WTC11 (cell line): ENCODE results near the gene SFTPA1. TPM values are rescaled to one million over a fixed set of nuclear protein-coding genes. Genes with fewer than 3 reads are reported as not detected.
"Not testable (repeated sequence)": the region's sequence is repeated elsewhere in the genome, so short reads cannot be mapped to it uniquely, and the experiment has no call there.

Source experiments
- ATAC-seq: fragments of 200-7000 bp; cut with Tn5 transposase; 2 replicates; pipeline ENCODE4 v1.10.0; 2021; ENCODE audit warnings: mild to moderate bottlenecking, moderate library complexity
- CTCF ChIA-PET: fragments of 300-600 bp; sonication (Branson Sonifier 250); formaldehyde crosslinking; loops from one replicate; lab custom pipeline; 2021; ENCODE audit warnings: antibody characterized with exemption; lab: Charles Lee
- POLR2A ChIA-PET: fragments of 350-600 bp; sonication (Branson Sonifier 250); formaldehyde crosslinking; loops from one replicate; lab custom pipeline; 2021; ENCODE audit warnings: antibody characterized with exemption; lab: Charles Lee
- DNase-seq: peaks from one replicate; pipeline ENCODE4 v3.0.0; 2021; ENCODE audit warnings: low spot score
- H3K27ac Mint-ChIP-seq: 2 replicates; pipeline ENCODE4 v1.8.0; 2021; ENCODE audit warnings: mixed read lengths
- H3K27me3 Mint-ChIP-seq: 2 replicates; pipeline ENCODE4 v1.8.0; 2021; ENCODE audit warnings: low read depth, mild to moderate bottlenecking, moderate library complexity, mixed read lengths
- H3K36me3 Mint-ChIP-seq: 2 replicates; pipeline ENCODE4 v1.8.0; 2021; ENCODE audit warnings: mixed read lengths
- H3K4me1 Mint-ChIP-seq: 2 replicates; pipeline ENCODE4 v1.8.0; 2022; ENCODE audit warnings: mixed read lengths
- H3K4me3 Mint-ChIP-seq: 2 replicates; pipeline ENCODE4 v1.8.0; 2021; ENCODE audit warnings: mild to moderate bottlenecking, moderate library complexity, mixed read lengths
- H3K9me3 Mint-ChIP-seq: 2 replicates; pipeline ENCODE4 v1.8.0; 2021; ENCODE audit warnings: mixed read lengths
- ATF1 ChIP-seq: sonication (generic); formaldehyde crosslinking; IDR thresholded peaks from 2 replicates; pipeline ENCODE4 v1.8.1; 2023; ENCODE audit warnings: mild to moderate bottlenecking, moderate library complexity, missing genetic modification reagents
- ATF2 ChIP-seq: sonication (generic); formaldehyde crosslinking; IDR thresholded peaks from 2 replicates; pipeline ENCODE4 v1.8.1; 2022; ENCODE audit warnings: low read depth, missing genetic modification reagents, borderline replicate concordance
- CTCF ChIP-seq: fragments of 200-600 bp; IDR thresholded peaks from 2 replicates; pipeline ENCODE4 v1.8.0; 2022; ENCODE audit warnings: antibody characterized with exemption
- EMX1 ChIP-seq: fragments of 250-450 bp; sonication (Bioruptor Pico); IDR thresholded peaks from 2 replicates; pipeline ENCODE4 v1.8.0; 2021; ENCODE audit warnings: mild to moderate bottlenecking
- FOXJ3 ChIP-seq: sonication (generic); formaldehyde crosslinking; IDR thresholded peaks from 2 replicates; pipeline ENCODE4 v1.9.0; 2021; ENCODE audit warnings: missing genetic modification reagents, mild to moderate bottlenecking, borderline replicate concordance
- FOXK1 ChIP-seq: sonication (generic); formaldehyde crosslinking; IDR thresholded peaks from 2 replicates; pipeline ENCODE4 v1.8.0; 2022; ENCODE audit warnings: mild to moderate bottlenecking, moderate library complexity, missing genetic modification reagents
- FOXP1 ChIP-seq: sonication (generic); formaldehyde crosslinking; IDR thresholded peaks from 2 replicates; pipeline ENCODE4 v1.8.0; 2022; ENCODE audit warnings: missing genetic modification reagents, mild to moderate bottlenecking, moderate library complexity, borderline replicate concordance
- IRF2 ChIP-seq: sonication (generic); formaldehyde crosslinking; IDR thresholded peaks from 2 replicates; pipeline ENCODE4 v1.8.0; 2022; ENCODE audit warnings: low read depth, missing genetic modification reagents, borderline replicate concordance
- JUN ChIP-seq: sonication (generic); formaldehyde crosslinking; IDR thresholded peaks from 2 replicates; pipeline ENCODE4 v1.8.0; 2023; ENCODE audit warnings: mild to moderate bottlenecking, missing genetic modification reagents
- MLX ChIP-seq: sonication (generic); formaldehyde crosslinking; IDR thresholded peaks from 2 replicates; pipeline ENCODE4 v1.8.1; 2023; ENCODE audit warnings: mild to moderate bottlenecking, missing genetic modification reagents, moderate library complexity
- MXD4 ChIP-seq: fragments of 250-450 bp; sonication (Bioruptor Pico); IDR thresholded peaks from 2 replicates; pipeline ENCODE4 v1.8.0; 2021; ENCODE audit warnings: mild to moderate bottlenecking, moderate library complexity, borderline replicate concordance
- MYBL2 ChIP-seq: sonication (generic); formaldehyde crosslinking; IDR thresholded peaks from 2 replicates; pipeline ENCODE4 v1.8.1; 2023; ENCODE audit warnings: mild to moderate bottlenecking, moderate library complexity, missing genetic modification reagents
- NFATC4 ChIP-seq: fragments of 250-450 bp; sonication (Bioruptor Pico); IDR thresholded peaks from 2 replicates; pipeline ENCODE4 v1.9.0; 2021; ENCODE audit warnings: mild to moderate bottlenecking
- NR3C1 ChIP-seq: sonication (generic); formaldehyde crosslinking; conservative IDR thresholded peaks from 2 replicates; pipeline ENCODE4 v1.8.1; 2023; ENCODE audit warnings: low read depth, mild to moderate bottlenecking, missing genetic modification reagents
- OVOL2 ChIP-seq: fragments of 250-450 bp; sonication (Bioruptor Pico); IDR thresholded peaks from 2 replicates; pipeline ENCODE4 v1.9.0; 2021; ENCODE audit warnings: mild to moderate bottlenecking, borderline replicate concordance
- RELA ChIP-seq: sonication (generic); formaldehyde crosslinking; IDR thresholded peaks from 2 replicates; pipeline ENCODE4 v1.8.1; 2022; ENCODE audit warnings: missing genetic modification reagents, mild to moderate bottlenecking, borderline replicate concordance
- ZNF219 ChIP-seq: sonication (generic); formaldehyde crosslinking; IDR thresholded peaks from 2 replicates; pipeline ENCODE4 v1.8.0; 2023; ENCODE audit warnings: missing genetic modification reagents, mild to moderate bottlenecking, borderline replicate concordance
- ZNF263 ChIP-seq: sonication (generic); formaldehyde crosslinking; IDR thresholded peaks from 2 replicates; pipeline ENCODE4 v1.8.1; 2022; ENCODE audit warnings: low read depth, mild to moderate bottlenecking, moderate library complexity, missing genetic modification reagents
- total RNA-seq: library from RNA; stranded (reverse); gene quantifications from 3 replicates; pipeline ENCODE4 v1.2.3, GENCODE V29; 2021
- TF ChIP-seq, protein P1 (sequence below): sonication (generic); formaldehyde crosslinking; IDR thresholded peaks from 2 replicates; pipeline ENCODE4 v1.8.0; 2022; ENCODE audit warnings: mild to moderate bottlenecking, missing genetic modification reagents
- TF ChIP-seq, protein P2 (sequence below): fragments of 250-450 bp; sonication (Bioruptor Pico); IDR thresholded peaks from 2 replicates; pipeline ENCODE4 v1.9.0; 2021; ENCODE audit warnings: mild to moderate bottlenecking

Gene SFTPA1
- total RNA-seq, 1 experiment from 2014 or later: 3.8 TPM

- Mint-ChIP-seq H3K27ac (no peak overlapping the region), H3K4me1 (peaks cover 20% of the 10 kb centered on the region), H3K9me3 (peaks cover 38% of the 10 kb centered on the region), H3K4me3 (no peak overlapping the region)
- TF ChIP-seq FOXK1 (CRISPR knock-in tag): no peak
- TF ChIP-seq ZNF263 (CRISPR knock-in tag): no peak
- no peak for TF ChIP-seq RELA (CRISPR knock-in tag)
- TF ChIP-seq MXD4 (CRISPR knock-in tag): no peak
- no peak for TF ChIP-seq MYBL2 (CRISPR knock-in tag)
- TF ChIP-seq, all 79 proteins: peak for 0
- DNase-seq (no peak), ATAC-seq (no peak)
- Mint-ChIP-seq H3K27me3 (peaks cover 28% of the 10 kb centered on the region), H3K36me3 (peaks cover 34% of the 10 kb centered on the region)
- POLR2A ChIA-PET: no interaction called here
- CTCF ChIA-PET: no interaction called here
Measured at GRCh38 chr10:79602953-79603352, 7.8 kb upstream of the SFTPA1 start.

DNA sequence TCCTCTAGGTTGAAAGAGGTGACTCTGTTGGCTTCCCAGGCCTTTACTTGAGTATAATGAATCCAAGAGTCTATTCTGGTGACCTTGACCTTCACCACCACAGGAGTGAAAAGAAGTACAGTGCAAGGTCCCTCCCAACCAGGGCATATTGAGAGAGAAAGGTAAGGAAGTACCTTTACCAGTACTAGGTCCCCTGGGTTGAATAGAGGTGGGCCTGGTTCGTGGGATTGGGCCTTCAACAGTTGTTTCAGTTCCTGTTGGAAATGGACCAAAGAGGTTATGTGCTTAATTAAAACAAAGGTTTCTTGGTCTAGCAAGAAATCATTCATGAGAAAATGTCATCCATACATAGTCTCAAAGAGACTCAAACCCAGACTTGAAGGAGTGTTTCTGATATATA lies 6.4 kb upstream of the SFTPA1 start:
- no peak overlapping the region for H3K4me3 Mint-ChIP-seq
- POLR2A ChIA-PET: no interaction called here
- H3K27ac Mint-ChIP-seq: no peak overlapping the region
- no peak for ATAC-seq
- peaks cover 22% of the 10 kb centered on the region for H3K4me1 Mint-ChIP-seq
- H3K9me3 Mint-ChIP-seq: peaks cover 24% of the 10 kb centered on the region
- peaks cover 21% of the 10 kb centered on the region for H3K36me3 Mint-ChIP-seq
- DNase-seq: no peak
- no peak for TF ChIP-seq MLX (CRISPR knock-in tag)
- no peak for TF ChIP-seq JUN (CRISPR knock-in tag)
- no peak for TF ChIP-seq NR3C1 (CRISPR knock-in tag)
- TF ChIP-seq OVOL2 (CRISPR knock-in tag): no peak
- TF ChIP-seq, all 79 proteins: peak for 0
- CTCF ChIA-PET: no interaction called here
- H3K27me3 Mint-ChIP-seq: peaks cover 29% of the 10 kb centered on the region

GRCh38 chr10:79605308-79605707 lies 5.4 kb upstream of the SFTPA1 start:
- Mint-ChIP-seq H3K9me3 (peaks cover 15% of the 10 kb centered on the region), H3K36me3 (peaks cover 12% of the 10 kb centered on the region), H3K27me3 (peaks cover 27% of the 10 kb centered on the region), H3K4me1 (peaks cover 15% of the 10 kb centered on the region), H3K27ac (no peak overlapping the region), H3K4me3 (no peak overlapping the region)
- DNase-seq (no peak), ATAC-seq (no peak)
- POLR2A ChIA-PET: no interaction called here
- CTCF ChIA-PET: interaction anchor here (1.3 kb wide), 1 partner anchor 43 kb away, joined by 3 read pairs; no protein-coding TSS in a partner anchor
- TF ChIP-seq ATF1 (CRISPR knock-in tag): no peak
- TF ChIP-seq, protein P1, sequence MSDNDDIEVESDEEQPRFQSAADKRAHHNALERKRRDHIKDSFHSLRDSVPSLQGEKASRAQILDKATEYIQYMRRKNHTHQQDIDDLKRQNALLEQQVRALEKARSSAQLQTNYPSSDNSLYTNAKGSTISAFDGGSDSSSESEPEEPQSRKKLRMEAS: no peak
- no peak for TF ChIP-seq IRF2
- no peak for TF ChIP-seq FOXJ3 (CRISPR knock-in tag)
- TF ChIP-seq FOXP1 (CRISPR knock-in tag): no peak
- no peak for TF ChIP-seq NFATC4 (CRISPR knock-in tag)

DNA sequence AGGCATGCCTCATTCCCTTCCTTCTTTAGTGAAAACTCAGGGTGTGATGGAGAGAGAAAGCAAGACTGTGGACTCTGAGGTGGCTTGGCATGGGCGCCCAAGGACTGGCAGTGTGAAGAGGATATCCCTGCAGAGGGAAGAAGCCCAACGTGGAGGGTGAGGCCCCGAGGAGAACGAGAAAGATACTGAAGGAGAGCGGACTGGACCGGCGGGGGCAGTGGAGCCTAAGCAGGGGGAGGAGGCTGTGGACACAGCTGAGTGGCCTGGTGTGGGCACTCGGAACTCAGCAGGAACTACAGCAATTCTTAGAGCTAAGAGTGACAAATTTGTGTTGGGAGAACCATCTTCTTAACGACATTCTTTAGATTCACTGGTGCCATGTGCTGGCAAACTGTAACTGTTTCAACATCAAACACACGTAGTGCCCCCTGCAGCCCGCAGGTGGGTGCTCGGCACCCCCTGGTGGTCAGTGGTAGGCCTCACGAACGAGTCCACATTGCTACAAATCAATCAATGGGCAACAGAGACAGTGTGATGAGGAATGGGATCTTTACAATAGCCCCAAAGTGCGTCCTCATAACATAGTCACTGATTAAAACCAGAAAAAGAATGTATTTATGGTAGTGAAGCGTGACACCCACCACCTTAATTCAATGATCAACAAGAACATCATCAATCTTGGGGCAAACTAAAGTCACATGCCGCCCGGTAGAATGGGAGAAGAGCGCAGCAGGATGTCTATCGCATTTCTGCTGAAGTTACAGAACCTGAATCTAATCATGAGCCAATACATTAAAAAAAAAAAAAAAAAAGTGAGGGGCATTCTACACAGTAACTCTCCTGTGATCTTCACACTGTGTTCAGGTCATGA lies 2.0 kb upstream of the SFTPA1 start:
- DNase-seq (peak; percentile 73), ATAC-seq (peak; percentile 84)
- Mint-ChIP-seq H3K4me1 (peaks cover 4% of the 10 kb centered on the region), H3K27me3 (peaks cover 23% of the 10 kb centered on the region), H3K36me3 (peaks cover 5% of the 10 kb centered on the region), H3K27ac (no peak overlapping the region), H3K4me3 (no peak overlapping the region), H3K9me3 (peaks cover 7% of the 10 kb centered on the region)
- ChIA-PET CTCF (no interaction called here), POLR2A (no interaction called here)
- TF ChIP-seq ATF2 (CRISPR knock-in tag) (no peak), EMX1 (CRISPR knock-in tag) (no peak), ZNF219 (no peak), CTCF (peak; percentile 79)
- TF ChIP-seq, protein P2, sequence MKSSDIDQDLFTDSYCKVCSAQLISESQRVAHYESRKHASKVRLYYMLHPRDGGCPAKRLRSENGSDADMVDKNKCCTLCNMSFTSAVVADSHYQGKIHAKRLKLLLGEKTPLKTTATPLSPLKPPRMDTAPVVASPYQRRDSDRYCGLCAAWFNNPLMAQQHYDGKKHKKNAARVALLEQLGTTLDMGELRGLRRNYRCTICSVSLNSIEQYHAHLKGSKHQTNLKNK (CRISPR knock-in tag): no peak

DNA sequence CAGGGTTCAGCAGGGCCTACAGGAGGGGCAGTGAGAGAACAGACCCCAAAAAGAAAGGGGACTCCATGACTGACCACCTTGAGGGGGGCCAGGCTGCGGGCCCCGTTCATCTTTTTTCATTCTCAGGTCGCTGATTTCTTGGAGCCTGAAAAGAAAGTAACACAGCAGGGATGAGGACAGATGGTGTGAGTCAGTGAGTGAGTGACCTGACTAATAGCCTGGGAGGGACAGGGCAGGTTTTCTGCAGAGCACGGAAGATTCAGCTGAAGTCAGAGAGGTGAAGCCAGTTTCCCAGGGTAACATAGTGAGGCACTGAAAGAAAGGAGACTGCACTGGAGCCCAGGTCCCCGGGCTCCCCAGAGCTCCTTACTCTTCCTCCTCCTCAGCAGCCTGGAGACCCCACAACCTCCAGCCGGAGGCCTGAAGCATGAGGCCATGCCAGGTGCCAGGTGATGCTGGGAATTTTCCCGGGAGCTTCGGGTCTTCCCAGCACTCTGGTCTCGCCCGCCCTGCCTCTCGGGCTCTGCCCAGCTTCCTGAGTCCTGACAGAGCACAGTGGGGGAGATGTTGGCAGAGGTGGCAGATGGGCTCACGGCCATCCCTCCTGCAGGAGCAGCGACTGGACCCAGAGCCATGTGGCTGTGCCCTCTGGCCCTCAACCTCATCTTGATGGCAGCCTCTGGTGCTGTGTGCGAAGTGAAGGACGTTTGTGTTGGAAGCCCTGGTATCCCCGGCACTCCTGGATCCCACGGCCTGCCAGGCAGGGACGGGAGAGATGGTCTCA lies 646 bp downstream of the SFTPA1 start:
- ATAC-seq, POLR2A ChIA-PET, H3K4me3 Mint-ChIP-seq, H3K9me3 Mint-ChIP-seq, CTCF ChIA-PET, H3K27ac Mint-ChIP-seq, H3K36me3 Mint-ChIP-seq, DNase-seq, H3K4me1 Mint-ChIP-seq: not testable (repeated sequence)
- H3K27me3 Mint-ChIP-seq: peaks cover 18% of the 10 kb centered on the region
